ENCODE results near the gene ZNF320.
"Not testable (repeated sequence)": the region's sequence is repeated elsewhere in the genome, so short reads cannot be mapped to it uniquely, and the experiment has no call there.

The ZNF320 gene

DNA sequence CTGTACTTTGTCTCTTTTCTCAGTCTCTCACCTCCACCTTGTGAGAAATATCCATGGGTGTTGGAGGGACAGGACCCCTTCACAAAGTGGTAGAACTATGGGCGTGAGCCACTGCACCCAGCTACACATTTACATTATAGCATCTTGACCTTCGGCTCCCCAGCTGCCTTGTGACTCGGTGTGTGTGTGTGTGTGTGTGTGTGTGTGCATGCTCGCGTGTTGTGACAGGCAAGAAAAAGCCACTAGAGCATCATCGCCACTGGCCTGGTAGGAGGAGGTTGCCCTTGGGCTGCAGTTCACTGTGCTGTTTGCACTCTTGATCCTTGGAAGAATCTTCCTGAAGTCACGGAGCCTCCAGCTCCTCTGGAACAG is 39.5 kb upstream of the ZNF320 start:
- no peak for DNase-seq
- H3K27me3 ChIP-seq (ENCODE audit: insufficient read depth, low read depth, severe bottlenecking), result no peaks in the 10 kb centered on the region
- H3K4me3 ChIP-seq (ENCODE audit: low read depth, low read length), result no peak overlapping the region
- H3K36me3 ChIP-seq, result peaks cover 32% of the 10 kb centered on the region
- H3K9me3 ChIP-seq (ENCODE audit: severe bottlenecking), result no peaks in the 10 kb centered on the region
- TF ChIP-seq, protein P1, sequence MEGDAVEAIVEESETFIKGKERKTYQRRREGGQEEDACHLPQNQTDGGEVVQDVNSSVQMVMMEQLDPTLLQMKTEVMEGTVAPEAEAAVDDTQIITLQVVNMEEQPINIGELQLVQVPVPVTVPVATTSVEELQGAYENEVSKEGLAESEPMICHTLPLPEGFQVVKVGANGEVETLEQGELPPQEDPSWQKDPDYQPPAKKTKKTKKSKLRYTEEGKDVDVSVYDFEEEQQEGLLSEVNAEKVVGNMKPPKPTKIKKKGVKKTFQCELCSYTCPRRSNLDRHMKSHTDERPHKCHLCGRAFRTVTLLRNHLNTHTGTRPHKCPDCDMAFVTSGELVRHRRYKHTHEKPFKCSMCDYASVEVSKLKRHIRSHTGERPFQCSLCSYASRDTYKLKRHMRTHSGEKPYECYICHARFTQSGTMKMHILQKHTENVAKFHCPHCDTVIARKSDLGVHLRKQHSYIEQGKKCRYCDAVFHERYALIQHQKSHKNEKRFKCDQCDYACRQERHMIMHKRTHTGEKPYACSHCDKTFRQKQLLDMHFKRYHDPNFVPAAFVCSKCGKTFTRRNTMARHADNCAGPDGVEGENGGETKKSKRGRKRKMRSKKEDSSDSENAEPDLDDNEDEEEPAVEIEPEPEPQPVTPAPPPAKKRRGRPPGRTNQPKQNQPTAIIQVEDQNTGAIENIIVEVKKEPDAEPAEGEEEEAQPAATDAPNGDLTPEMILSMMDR (IDR thresholded peaks at IDR 0.05; ENCODE audit: low read depth, low read length), result no peak
- H3K27ac ChIP-seq, result peak overlapping the region; percentile 85

DNA sequence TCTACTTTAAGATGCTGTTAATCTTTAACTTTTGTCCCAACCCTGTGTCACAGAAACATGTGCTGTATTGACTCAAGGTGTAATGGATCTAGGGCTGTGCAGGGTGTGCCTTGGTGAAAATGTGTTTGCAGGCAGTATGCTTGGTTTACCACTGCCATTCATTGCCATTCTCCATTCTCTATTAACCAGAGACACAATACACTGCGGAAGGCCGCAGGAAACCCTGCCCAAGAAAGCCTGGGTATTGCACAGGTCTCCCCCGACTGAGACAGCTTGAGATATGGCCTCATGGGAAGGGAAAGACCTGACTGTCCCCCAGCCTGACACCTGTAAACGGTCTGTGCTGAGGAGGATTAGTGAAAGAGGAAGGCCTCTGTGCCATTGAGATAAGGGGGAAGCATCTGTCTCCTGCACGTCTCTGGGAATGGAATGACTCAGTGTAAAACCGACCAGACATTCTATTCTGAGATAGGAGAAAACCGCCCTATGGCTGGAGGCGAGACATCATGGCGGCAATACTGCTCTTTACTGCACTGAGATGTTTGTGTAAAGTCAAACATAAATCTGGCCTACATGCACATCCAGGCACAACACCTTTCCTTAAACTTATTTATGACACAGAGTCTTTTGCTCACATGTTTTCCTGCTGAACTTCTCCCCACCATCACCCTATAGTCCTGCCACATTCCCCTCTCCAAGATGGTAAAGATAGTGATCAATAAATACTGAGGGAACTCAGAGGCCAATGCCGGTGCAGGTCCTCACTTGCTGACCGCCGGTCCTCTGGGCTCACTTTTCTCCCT is 38.9 kb upstream of the ZNF320 start:
- DNase-seq, result peak; percentile 84
- H3K27ac ChIP-seq, result peak overlapping the region; percentile 85
- no peak overlapping the region for H3K4me3 ChIP-seq (ENCODE audit: low read depth, low read length)
- no peaks in the 10 kb centered on the region for H3K9me3 ChIP-seq (ENCODE audit: severe bottlenecking)
- TF ChIP-seq, protein P1 (IDR thresholded peaks at IDR 0.05; ENCODE audit: low read depth, low read length), result no peak
- peaks cover 32% of the 10 kb centered on the region for H3K36me3 ChIP-seq
- no peaks in the 10 kb centered on the region for H3K27me3 ChIP-seq (ENCODE audit: insufficient read depth, low read depth, severe bottlenecking)

DNA sequence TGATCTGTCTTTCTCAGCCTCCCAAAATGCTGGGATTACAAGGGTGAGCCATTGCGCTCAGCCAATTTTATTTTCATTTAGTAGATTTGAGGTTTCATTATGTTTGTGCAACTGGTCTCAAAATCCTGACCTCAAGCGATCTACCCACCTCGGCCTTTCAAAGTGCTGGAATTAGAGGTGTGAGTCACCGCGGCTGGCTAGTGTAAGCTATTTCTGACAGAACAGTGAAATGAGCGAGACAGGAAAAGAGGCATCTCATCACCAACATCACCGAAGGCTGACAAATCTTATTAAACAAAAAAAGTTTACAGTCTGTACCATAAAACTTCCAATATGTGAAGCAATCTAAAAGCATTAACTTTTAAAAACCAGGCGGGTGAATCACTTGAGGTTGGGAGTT is 38.0 kb upstream of the ZNF320 start:
- no peaks in the 10 kb centered on the region for H3K27me3 ChIP-seq (ENCODE audit: insufficient read depth, low read depth, severe bottlenecking)
- peak overlapping the region; percentile 85 for H3K27ac ChIP-seq
- H3K4me3 ChIP-seq (ENCODE audit: low read depth, low read length), result no peak overlapping the region
- peaks cover 35% of the 10 kb centered on the region for H3K36me3 ChIP-seq
- TF ChIP-seq, protein P1 (IDR thresholded peaks at IDR 0.05; ENCODE audit: low read depth, low read length), result no peak
- DNase-seq, result no peak
- H3K9me3 ChIP-seq (ENCODE audit: severe bottlenecking), result no peaks in the 10 kb centered on the region

DNA sequence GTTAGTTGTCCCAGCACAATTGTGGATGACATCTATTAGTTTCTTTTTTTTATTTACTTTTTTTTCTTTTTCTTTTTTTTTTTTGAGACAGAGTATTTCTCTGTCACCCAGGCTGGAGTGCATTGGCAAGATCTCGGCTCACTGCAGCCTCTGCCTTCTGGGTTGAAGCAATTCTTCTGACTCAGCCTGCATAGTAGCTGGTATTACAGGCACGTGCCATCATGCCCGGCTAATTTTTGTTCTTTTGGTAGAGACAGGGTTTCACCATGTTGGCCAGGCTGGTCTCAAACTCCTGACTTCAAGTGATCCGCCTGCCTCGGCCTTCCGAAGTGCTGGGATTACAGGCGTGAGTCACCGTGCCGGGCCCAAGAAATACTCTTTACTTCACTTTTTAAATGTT is 27.2 kb upstream of the ZNF320 start:
- not testable (repeated sequence) for H3K4me3 ChIP-seq (ENCODE audit: low read depth, low read length); H3K9me3 ChIP-seq (ENCODE audit: severe bottlenecking); H3K27me3 ChIP-seq (ENCODE audit: insufficient read depth, low read depth, severe bottlenecking); DNase-seq
- Histone ChIP-seq H3K36me3 (peaks cover 40% of the 10 kb centered on the region), H3K27ac (peak overlapping the region; percentile 19)

DNA sequence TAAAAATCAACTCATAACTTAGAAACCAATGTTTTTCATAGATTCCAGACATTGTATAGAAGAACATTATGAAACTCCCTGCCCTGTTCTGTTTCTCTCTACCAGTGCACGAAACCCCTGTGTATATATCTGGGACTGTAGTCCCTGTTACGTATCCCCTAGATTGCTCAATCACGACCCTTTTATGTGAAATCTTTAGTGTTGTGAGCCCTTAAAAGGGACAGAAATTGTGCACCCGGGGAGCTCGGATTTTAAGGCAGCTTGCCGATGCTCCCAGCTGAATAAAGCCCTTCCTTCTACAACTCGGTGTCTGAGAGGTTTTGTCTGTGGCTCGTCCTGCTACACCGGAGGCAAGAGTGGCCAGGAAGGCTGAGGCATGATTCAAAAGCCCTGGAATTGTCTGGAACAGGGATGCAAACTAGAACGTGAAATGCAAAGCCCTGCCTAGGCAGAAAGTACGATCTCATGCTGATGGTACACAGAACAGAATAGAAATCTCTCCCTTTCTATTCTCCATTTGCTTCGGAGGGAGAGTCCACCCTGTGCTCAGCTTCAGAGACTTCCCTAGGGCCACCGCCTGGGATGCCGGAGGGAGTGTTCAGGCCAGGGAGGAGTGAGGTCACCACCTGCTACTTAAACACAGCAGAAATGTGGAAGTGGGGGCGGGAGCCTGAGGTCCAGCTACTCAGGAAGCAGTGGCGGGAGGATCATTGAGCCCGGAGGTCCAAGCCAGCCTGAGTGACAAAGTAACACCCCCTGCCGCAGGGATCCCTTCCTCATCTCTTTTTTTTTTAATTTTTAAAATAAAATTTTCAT is 26.6 kb upstream of the ZNF320 start:
- DNase-seq, result peak; percentile 77
- TF ChIP-seq, protein P1 (IDR thresholded peaks at IDR 0.05; ENCODE audit: low read depth, low read length), result no peak
- Histone ChIP-seq H3K27ac (peak overlapping the region; percentile 43), H3K9me3 (ENCODE audit: severe bottlenecking) (no peaks in the 10 kb centered on the region), H3K4me3 (ENCODE audit: low read depth, low read length) (0 out of 2 replicates have a peak overlapping the region, but pooled peaks have one; percentile 90), H3K36me3 (peaks cover 34% of the 10 kb centered on the region), H3K27me3 (ENCODE audit: insufficient read depth, low read depth, severe bottlenecking) (no peaks in the 10 kb centered on the region)

All from WERI-Rb-1 (cell line).